IPS-18a (cell line): ENCODE results near the gene KLF2.
"Not testable (repeated sequence)": the region's sequence is repeated elsewhere in the genome, so short reads cannot be mapped to it uniquely, and the experiment has no call there.

Source experiments
- H3K27ac ChIP-seq: one replicate; pipeline ENCODE4 v1.5.1; 2013; ENCODE audit warnings: low read length
- H3K27me3 ChIP-seq: one replicate; pipeline ENCODE4 v1.6.1; 2013; ENCODE audit warnings: mild to moderate bottlenecking, low read length; ENCODE audit not compliant: control insufficient read depth, insufficient read depth
- H3K36me3 ChIP-seq: one replicate; pipeline ENCODE4 v1.6.1; 2013; ENCODE audit warnings: low read depth, low read length; ENCODE audit not compliant: control insufficient read depth
- H3K4me1 ChIP-seq: one replicate; pipeline ENCODE4 v1.6.1; 2013; ENCODE audit warnings: low read depth, low read length; ENCODE audit not compliant: control insufficient read depth
- H3K4me3 ChIP-seq: one replicate; pipeline ENCODE4 v1.5.1; 2013; ENCODE audit warnings: low read length
- H3K9ac ChIP-seq: one replicate; pipeline ENCODE4 v1.6.1; 2013; ENCODE audit warnings: mild to moderate bottlenecking, low read length, moderate library complexity
- H3K9me3 ChIP-seq: one replicate; pipeline ENCODE4 v1.6.1; 2013; ENCODE audit warnings: low read depth, low read length; ENCODE audit not compliant: control insufficient read depth

Gene KLF2

DNA sequence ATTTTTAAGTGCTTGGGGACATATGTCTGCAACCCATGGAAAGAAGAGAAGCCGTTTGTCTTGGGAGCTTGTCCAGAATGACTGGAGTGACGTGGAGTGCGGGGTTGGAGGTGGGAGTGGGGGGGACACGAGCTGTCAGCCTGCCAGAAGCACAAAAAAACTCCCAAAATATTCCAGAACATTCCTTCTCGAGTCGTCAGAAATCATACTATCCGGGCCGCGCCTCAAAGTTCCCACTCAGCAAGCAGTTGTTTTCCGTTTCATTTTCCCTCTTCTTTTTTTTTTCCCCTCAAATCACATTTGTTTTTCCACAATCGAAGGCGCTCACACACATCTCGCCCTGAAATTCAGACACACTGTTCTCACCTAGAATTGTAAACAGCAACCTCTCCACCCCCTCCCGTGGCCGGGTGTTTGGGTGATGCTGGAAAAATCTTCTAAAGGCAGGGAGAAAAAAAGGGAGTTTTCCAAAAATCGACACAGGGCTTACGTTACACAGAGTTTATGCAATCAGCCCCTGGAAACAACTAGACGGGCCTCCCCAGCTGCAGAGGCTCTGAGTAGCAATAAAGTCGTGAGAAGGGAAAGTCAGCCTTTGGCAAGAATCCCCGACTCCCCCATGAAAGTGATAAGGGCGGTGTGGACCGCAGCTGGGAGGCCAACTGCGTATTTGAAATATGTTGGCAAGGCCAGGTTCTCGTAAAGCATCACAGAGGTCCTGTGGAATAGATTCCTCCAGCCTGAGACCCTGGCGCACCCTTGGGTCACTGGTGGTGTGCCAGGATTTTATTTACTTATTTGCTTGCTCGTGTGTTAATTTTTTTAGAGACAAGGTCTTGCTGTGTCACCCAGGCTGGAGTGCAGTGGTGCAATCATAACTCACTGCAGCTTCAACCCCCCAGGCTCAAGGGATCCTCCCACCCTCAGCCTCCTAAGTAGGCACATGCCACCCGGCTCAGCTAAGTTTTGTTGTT is 31.2 kb upstream of the KLF2 start:
- H3K27ac ChIP-seq, result no peak overlapping the region
- no peaks in the 10 kb centered on the region for H3K27me3 ChIP-seq
- H3K4me3 ChIP-seq, result no peak overlapping the region
- H3K9ac ChIP-seq, result no peak overlapping the region
- H3K4me1 ChIP-seq, result no peaks in the 10 kb centered on the region
- H3K36me3 ChIP-seq, result no peaks in the 10 kb centered on the region
- no peaks in the 10 kb centered on the region for H3K9me3 ChIP-seq

DNA sequence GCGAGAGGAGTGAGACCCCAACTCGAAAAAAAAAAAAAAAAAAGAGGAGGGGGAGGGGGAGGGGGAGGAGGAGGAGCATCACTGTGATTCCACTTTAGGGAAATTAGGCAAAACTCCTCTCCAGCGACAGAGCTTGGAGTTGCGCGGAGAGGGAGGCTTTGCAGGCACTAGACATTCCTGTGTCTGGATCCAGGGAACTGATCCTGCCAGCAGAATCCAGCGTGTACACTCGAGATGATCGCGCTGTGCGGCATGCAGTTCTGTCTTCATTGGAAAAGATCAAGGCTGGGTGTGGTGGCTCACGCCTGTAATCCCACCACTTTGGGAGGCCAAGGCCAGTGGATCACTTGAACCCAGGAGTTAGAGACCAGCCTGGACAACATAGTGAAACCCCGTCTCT is 29.6 kb upstream of the KLF2 start:
- Histone ChIP-seq H3K36me3 (no peaks in the 10 kb centered on the region), H3K9me3 (no peaks in the 10 kb centered on the region), H3K27ac (no peak overlapping the region), H3K4me3 (no peak overlapping the region), H3K4me1 (no peaks in the 10 kb centered on the region), H3K9ac (no peak overlapping the region), H3K27me3 (no peaks in the 10 kb centered on the region)

DNA sequence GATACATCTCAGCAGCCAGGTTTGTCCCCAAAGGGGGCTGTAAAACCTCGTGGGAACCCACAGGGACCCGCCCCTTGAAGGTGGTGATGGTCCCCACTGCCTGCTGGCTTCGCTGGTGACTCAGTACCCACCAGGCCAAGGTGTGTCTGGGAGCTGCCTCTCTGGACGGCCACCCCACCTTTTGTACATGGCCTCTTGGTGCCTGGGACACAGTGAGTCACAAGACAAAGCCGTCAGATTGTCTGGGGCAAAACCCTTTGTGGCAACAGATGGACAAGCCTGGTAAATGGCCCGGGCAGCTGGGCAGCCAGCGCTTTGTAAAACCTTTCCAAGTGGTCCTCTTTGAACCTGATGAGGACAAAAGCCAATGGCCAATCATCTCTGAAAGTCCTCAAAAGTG is 27.9 kb upstream of the KLF2 start:
- no peak overlapping the region for H3K9ac ChIP-seq

GRCh38 chr19:16297575-16298178 is 26.9 kb upstream of the KLF2 start:
- no peaks in the 10 kb centered on the region for H3K4me1 ChIP-seq
- no peaks in the 10 kb centered on the region for H3K9me3 ChIP-seq
- no peaks in the 10 kb centered on the region for H3K36me3 ChIP-seq
- H3K4me3 ChIP-seq, result no peak overlapping the region
- H3K27me3 ChIP-seq, result no peaks in the 10 kb centered on the region
- no peak overlapping the region for H3K27ac ChIP-seq
- no peak overlapping the region for H3K9ac ChIP-seq

More for the DNA sequence above, 27.9 kb upstream of the KLF2 start:
- no peaks in the 10 kb centered on the region for H3K36me3 ChIP-seq
- H3K27ac ChIP-seq, result no peak overlapping the region
- no peaks in the 10 kb centered on the region for H3K27me3 ChIP-seq
- H3K4me1 ChIP-seq, result no peaks in the 10 kb centered on the region
- no peak overlapping the region for H3K4me3 ChIP-seq
- no peaks in the 10 kb centered on the region for H3K9me3 ChIP-seq

DNA sequence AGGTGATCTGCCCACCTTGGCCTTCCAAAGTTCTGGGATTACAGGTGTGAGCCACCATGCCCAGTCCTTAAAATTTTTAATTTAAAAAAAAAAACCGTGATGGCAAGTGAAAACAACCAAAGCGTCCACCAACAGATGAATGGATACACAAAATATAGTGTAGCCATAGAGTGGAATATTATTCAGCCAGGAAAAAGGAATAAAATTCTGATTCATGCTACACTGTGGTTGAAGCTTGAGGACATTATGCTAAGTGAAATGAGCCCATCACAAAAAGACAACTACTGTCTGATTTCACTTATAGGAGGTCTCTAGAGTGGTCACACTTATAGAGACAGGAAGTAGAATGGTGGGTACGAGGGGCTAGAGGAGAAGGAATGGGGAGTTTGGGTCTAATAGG is 26.3 kb upstream of the KLF2 start:
- Histone ChIP-seq H3K9ac (no peak overlapping the region), H3K36me3 (no peaks in the 10 kb centered on the region), H3K9me3 (no peaks in the 10 kb centered on the region), H3K27me3 (no peaks in the 10 kb centered on the region), H3K4me3 (no peak overlapping the region), H3K4me1 (no peaks in the 10 kb centered on the region), H3K27ac (no peak overlapping the region)

GRCh38 chr19:16301999-16302694 is 22.5 kb upstream of the KLF2 start:
- H3K4me3 ChIP-seq, result no peak overlapping the region
- no peaks in the 10 kb centered on the region for H3K36me3 ChIP-seq
- no peak overlapping the region for H3K9ac ChIP-seq
- H3K27ac ChIP-seq, result no peak overlapping the region
- H3K9me3 ChIP-seq, result no peaks in the 10 kb centered on the region
- H3K4me1 ChIP-seq, result peaks cover 5% of the 10 kb centered on the region
- H3K27me3 ChIP-seq, result no peaks in the 10 kb centered on the region

- Histone ChIP-seq H3K4me3 (no peak overlapping the region), H3K27ac (no peak overlapping the region), H3K27me3 (no peaks in the 10 kb centered on the region), H3K36me3 (no peaks in the 10 kb centered on the region), H3K9ac (no peak overlapping the region), H3K9me3 (no peaks in the 10 kb centered on the region), H3K4me1 (peaks cover 5% of the 10 kb centered on the region)
These were observed 20.9 kb upstream of the KLF2 start for GRCh38 chr19:16303755-16304154.

DNA sequence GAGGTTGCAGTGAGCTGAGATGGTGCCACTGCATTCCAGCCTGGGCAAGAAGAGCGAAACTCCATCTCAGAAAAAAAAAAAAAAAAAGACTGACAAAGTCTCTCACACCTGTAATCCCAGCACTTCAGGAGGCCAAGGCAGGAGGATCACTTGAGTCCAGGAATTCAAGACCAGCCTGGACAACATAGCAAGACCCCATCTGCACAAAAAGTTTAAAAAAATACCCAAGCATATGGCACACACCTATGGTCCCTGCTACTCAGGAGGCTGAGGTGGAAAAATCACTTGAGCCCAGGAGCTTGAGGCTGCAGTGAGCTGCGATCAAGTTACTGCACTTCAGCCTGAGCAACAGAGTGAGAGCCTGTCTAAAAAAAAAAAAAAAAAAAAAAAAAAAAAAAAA is 20.1 kb upstream of the KLF2 start:
- H3K9ac ChIP-seq, H3K27ac ChIP-seq, H3K27me3 ChIP-seq, H3K9me3 ChIP-seq, H3K4me1 ChIP-seq, H3K4me3 ChIP-seq, H3K36me3 ChIP-seq: not testable (repeated sequence)

DNA sequence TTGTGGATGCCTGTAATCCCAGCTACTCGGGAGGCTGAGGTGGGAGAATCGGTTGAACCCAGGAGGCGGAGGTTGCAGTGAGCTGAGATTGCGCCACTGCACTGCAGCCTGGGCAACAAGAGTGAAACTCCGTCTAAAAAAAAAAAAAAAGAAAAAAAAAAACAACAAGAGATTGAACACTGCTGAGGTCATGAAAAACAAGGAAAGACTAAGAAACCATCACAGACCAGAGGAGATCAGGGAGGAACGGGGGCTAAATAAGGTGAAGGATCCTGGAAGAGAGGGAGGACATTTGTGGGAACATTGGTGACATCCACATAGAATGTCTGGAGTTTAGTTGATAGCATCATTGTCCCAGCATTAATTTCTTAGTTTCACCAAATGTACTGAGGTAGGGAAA is 19.6 kb upstream of the KLF2 start:
- not testable (repeated sequence) for H3K27me3 ChIP-seq, H3K36me3 ChIP-seq, H3K27ac ChIP-seq, H3K4me1 ChIP-seq, H3K9me3 ChIP-seq, H3K9ac ChIP-seq, H3K4me3 ChIP-seq

DNA sequence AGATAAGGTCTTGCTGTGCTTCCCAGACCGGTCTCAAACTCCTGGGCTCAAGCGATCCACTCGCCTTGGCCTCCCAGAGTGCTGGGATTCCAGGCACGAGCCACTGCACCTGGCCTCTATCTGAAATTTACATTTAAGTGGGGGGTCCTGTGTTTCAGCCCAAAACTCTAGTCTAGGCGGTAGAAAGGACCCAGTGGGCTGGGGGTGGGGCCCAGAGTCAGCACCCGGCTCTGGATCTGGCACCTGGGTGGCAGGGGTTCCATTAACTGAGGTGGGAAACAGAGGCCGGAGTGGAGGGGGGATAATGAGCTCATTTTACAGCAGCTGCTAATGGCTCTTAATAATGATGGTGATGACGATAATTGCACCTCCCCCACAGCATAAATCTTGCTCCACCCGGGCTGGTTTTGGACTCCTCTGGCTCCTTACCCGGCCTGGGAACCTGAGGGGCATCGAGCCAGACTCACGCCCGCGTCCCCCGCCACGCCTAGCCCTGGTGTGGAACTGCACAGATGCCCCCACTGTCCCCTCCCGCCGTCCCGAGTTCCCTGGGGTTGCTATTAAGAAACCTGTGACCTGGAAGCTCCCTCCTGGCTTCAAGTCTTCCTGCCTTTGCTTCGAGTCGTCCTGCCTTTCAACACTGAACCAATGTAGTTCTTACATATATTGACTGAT is 17.8 kb upstream of the KLF2 start:
- Histone ChIP-seq H3K27me3 (no peaks in the 10 kb centered on the region), H3K9me3 (no peaks in the 10 kb centered on the region), H3K9ac (no peak overlapping the region), H3K4me3 (no peak overlapping the region), H3K27ac (no peak overlapping the region), H3K36me3 (no peaks in the 10 kb centered on the region), H3K4me1 (peaks cover 5% of the 10 kb centered on the region)

DNA sequence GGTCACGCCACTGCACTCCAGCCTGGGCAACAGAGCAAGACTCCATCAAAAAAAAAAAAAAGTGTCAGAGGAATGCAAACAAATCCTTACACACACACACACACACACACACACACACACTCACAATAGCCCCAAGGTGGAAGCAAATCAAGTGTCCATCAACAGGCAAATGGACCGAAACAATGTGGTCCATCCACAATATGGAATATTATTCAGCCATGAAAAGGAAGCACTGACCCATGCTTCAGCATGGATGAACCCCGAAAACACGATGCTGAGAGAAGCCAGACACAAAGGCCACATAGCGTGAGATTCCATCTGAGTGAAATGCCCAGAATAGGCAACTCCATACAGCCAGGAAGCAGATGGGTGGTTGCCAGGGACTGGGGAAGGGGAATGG is 16.5 kb upstream of the KLF2 start:
- Histone ChIP-seq H3K4me1 (peaks cover 5% of the 10 kb centered on the region), H3K36me3 (no peaks in the 10 kb centered on the region), H3K4me3 (no peak overlapping the region), H3K27me3 (no peaks in the 10 kb centered on the region), H3K9me3 (no peaks in the 10 kb centered on the region), H3K27ac (no peak overlapping the region), H3K9ac (no peak overlapping the region)
